SK-N-SH treated with all-trans-retinoic acid at 6 μM for 48 hours (cell line): Measurements from ENCODE around the gene PLPP3.
"Not testable (repeated sequence)": the region's sequence is repeated elsewhere in the genome, so short reads cannot be mapped to it uniquely, and the experiment has no call there.

ENCODE experiments used
- ESRRG ChIP-seq: fragments of 250-450 bp; sonication (Bioruptor Pico); IDR thresholded peaks from 2 replicates; pipeline ENCODE4 v1.6.1; 2021; ENCODE audit warnings: mild to moderate bottlenecking
- OSR1 ChIP-seq: fragments of 250-450 bp; sonication (Bioruptor Pico); IDR thresholded peaks from 2 replicates; pipeline ENCODE4 v1.8.0; 2022; ENCODE audit warnings: moderate library complexity, mild to moderate bottlenecking, inconsistent platforms
- ZFP30 ChIP-seq: fragments of 450-650 bp; formaldehyde crosslinking; IDR thresholded peaks from 2 replicates; pipeline ENCODE4 v1.5.0; 2022; ENCODE audit warnings: mild to moderate bottlenecking, moderate library complexity
- TF ChIP-seq, protein P1 (sequence below): fragments of 250-450 bp; sonication (Bioruptor Pico); IDR thresholded peaks from 2 replicates; pipeline ENCODE4 v1.8.0; 2020; ENCODE audit warnings: mild to moderate bottlenecking, moderate library complexity, borderline replicate concordance

DNA sequence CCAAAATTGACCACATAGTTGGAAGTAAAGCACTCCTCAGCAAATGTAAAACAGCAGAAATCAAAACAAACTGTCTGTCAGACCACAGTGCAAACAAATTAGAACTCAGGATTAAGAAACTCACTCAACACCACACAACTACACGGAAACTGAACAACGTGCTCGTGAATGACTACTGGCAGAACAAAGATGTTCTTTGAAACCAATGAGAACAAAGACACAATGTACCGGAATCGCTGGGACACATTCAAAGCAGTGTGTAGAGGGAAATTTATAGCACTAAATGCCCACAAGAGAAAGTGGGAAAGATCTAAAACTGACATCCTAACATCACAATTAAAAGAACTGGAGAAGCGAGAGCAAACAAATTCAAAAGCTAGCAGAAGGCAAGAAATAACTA, 31.4 kb upstream of the PLPP3 start:
- TF ChIP-seq, protein P1, sequence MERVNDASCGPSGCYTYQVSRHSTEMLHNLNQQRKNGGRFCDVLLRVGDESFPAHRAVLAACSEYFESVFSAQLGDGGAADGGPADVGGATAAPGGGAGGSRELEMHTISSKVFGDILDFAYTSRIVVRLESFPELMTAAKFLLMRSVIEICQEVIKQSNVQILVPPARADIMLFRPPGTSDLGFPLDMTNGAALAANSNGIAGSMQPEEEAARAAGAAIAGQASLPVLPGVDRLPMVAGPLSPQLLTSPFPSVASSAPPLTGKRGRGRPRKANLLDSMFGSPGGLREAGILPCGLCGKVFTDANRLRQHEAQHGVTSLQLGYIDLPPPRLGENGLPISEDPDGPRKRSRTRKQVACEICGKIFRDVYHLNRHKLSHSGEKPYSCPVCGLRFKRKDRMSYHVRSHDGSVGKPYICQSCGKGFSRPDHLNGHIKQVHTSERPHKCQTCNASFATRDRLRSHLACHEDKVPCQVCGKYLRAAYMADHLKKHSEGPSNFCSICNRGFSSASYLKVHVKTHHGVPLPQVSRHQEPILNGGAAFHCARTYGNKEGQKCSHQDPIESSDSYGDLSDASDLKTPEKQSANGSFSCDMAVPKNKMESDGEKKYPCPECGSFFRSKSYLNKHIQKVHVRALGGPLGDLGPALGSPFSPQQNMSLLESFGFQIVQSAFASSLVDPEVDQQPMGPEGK (CRISPR knock-in tag), result not testable (repeated sequence)
- TF ChIP-seq ZFP30, ESRRG, OSR1 (CRISPR knock-in tag): not testable (repeated sequence)
